AG04450 (cell line): ENCODE results near the gene PLD1. TPM values are rescaled to one million over a fixed set of nuclear protein-coding genes. Genes with fewer than 3 reads are reported as not detected.

Experiments
- CTCF ChIA-PET: fragments of 300-600, 350-600 bp; formaldehyde crosslinking; extraction: SDS; loops from one replicate; lab custom pipeline; 2022; ENCODE audit warnings: antibody characterized with exemption, inconsistent platforms; lab: Charles Lee
- POLR2A ChIA-PET: fragments of 350-600 bp; formaldehyde crosslinking; extraction: SDS; loops from one replicate; lab custom pipeline; 2021; ENCODE audit warnings: antibody characterized with exemption, inconsistent platforms; lab: Yijun Ruan, JAX
- DNase-seq: peaks from one replicate; pipeline ENCODE4 v3.0.0-alpha.2; 2011; ENCODE audit warnings: low read depth, low spot score
- H3K27ac ChIP-seq: one replicate; pipeline ENCODE4 v1.5.1; 2012; ENCODE audit warnings: low read depth, low read length, control low read depth
- H3K27me3 ChIP-seq: one replicate; pipeline ENCODE4 v1.6.0; 2012; ENCODE audit warnings: low read length; ENCODE audit not compliant: control insufficient read depth, insufficient read depth
- H3K4me3 ChIP-seq: 2 replicates; pipeline ENCODE4 v1.5.1; 2011; ENCODE audit warnings: mild to moderate bottlenecking, low read depth, low read length, control low read depth
- H3K9me3 ChIP-seq: 2 replicates; pipeline ENCODE4 v1.5.1; 2012; ENCODE audit warnings: low read length; ENCODE audit not compliant: control insufficient read depth, insufficient read depth
- CTCF ChIP-seq: IDR thresholded peaks from 2 replicates; pipeline ENCODE4 v1.5.1; 2011; ENCODE audit warnings: low read depth, low read length, control low read depth, inconsistent platforms
- polyA plus RNA-seq: library from polyadenylated mRNA; depleted of rRNA; stranded (reverse); fragments of >200 nt; gene quantifications from 2 replicates; pipeline ENCODE4 v1.2.3, GENCODE V29; 2011

PLD1 gene
- polyA plus RNA-seq, 1 experiment, result 20.2 TPM

- H3K27ac ChIP-seq, result no peak overlapping the region
- ChIA-PET POLR2A (interaction anchor here (1.0 kb wide), 1 partner anchor 14 kb away, joined by 3 read pairs; no protein-coding TSS in a partner anchor), CTCF (interaction anchor here (0.9 to 2.3 kb wide), 2 partner anchors 19 to 177 kb away, joined by 3 to 23 read pairs; no protein-coding TSS in a partner anchor)
- no peak for TF ChIP-seq CTCF
- DNase-seq, result no peak
- H3K27me3 ChIP-seq, result no peaks in the 10 kb centered on the region
- no peaks in the 10 kb centered on the region for H3K9me3 ChIP-seq
- H3K4me3 ChIP-seq, result no peak overlapping the region
These were observed 19.2 kb downstream of the PLD1 start for GRCh38 chr3:171790898-171791691.

GRCh38 chr3:171790574-171790897, 19.7 kb downstream of the PLD1 start:
- Histone ChIP-seq H3K27ac (no peak overlapping the region), H3K4me3 (no peak overlapping the region), H3K27me3 (no peaks in the 10 kb centered on the region), H3K9me3 (no peaks in the 10 kb centered on the region)
- POLR2A ChIA-PET, result no interaction called here
- CTCF ChIA-PET, result interaction anchor here (0.5 to 2.3 kb wide), 4 partner anchors 18 to 252 kb away, joined by 3 to 23 read pairs (median 6); no protein-coding TSS in a partner anchor
- DNase-seq, result no peak
- TF ChIP-seq CTCF, result no peak

GRCh38 chr3:171789759-171790505, 20.4 kb downstream of the PLD1 start:
- Histone ChIP-seq H3K9me3 (no peaks in the 10 kb centered on the region), H3K4me3 (no peak overlapping the region), H3K27ac (no peak overlapping the region), H3K27me3 (no peaks in the 10 kb centered on the region)
- no peak for DNase-seq
- no peak for TF ChIP-seq CTCF
- CTCF ChIA-PET, result interaction anchor here (0.5 to 2.3 kb wide), 3 partner anchors 18 to 252 kb away, joined by 5 to 23 read pairs (median 6); no protein-coding TSS in a partner anchor
- POLR2A ChIA-PET, result no interaction called here

- ChIA-PET POLR2A (interaction anchor here (1.3 kb wide), 1 partner anchor 18 kb away, joined by 4 read pairs; no protein-coding TSS in a partner anchor), CTCF (interaction anchor here (1.5 to 2.1 kb wide), 2 partner anchors 16 to 41 kb away, joined by 5 to 11 read pairs; no protein-coding TSS in a partner anchor)
- no peaks in the 10 kb centered on the region for H3K27me3 ChIP-seq
- TF ChIP-seq CTCF, result no peak
- no peak for DNase-seq
- H3K27ac ChIP-seq, result no peak overlapping the region
- no peaks in the 10 kb centered on the region for H3K9me3 ChIP-seq
- no peak overlapping the region for H3K4me3 ChIP-seq
These were observed 21.5 kb downstream of the PLD1 start for GRCh38 chr3:171788546-171789351.
